Stimulated activated naive CD4-positive, alpha-beta T cell (primary cell): ENCODE results near the gene C1orf21.

ENCODE experiments used
- DNase-seq, 6 experiments: peaks; one replicate each; lab custom pipeline; 2025; lab: John Stamatoyannopoulos, UW

The C1orf21 gene

GRCh38 chr1:184556665-184557064, 169.8 kb downstream of the C1orf21 start:
- no peak for DNase-seq

DNA sequence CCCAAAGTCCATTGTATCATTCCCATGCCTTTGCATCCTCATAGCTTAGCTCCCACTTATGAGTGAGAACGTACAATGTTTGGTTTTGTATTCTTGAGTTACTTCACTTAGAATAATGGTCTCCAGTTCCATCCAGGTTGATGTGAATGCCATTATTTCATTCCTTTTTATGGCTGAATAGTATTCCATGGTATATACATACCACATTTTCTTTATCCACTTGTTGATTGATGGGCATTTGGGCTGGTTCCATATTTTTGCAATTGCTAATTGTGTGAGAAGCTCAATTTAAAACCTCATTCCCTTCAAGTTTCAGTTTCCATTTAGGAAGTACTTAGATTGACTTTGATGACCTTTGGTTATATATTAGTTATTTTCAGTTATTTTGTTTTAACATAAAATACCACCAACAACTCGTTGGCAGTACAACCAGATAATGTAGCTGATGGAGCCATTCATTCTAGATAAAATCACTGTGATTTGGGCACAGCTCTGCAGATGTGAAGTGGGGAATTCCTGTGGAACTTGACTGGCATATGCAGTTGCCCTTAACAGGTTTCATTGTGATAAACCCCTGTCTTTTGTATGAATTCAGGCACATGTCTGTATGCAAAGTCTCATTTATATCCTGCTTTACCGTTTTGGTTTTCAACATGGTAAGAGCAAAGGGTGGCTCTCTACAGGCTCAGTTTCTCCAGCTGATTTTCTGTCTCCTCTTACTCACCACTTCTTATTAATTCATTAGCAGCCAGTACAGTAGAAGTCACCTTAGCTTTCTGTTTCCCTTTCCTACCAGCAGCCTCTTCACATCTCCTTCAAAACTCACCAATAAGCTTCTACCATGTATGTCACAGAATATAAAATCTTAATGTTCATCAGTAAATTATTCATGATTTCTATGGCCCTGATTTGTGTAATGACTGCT, 170.9 kb downstream of the C1orf21 start:
- DNase-seq = no peak

GRCh38 chr1:184558691-184559090, 171.9 kb downstream of the C1orf21 start:
- no peak for DNase-seq

- no peak for DNase-seq
Measured at GRCh38 chr1:184559117-184559713, 172.4 kb downstream of the C1orf21 start.

GRCh38 chr1:184562806-184563205, 176.0 kb downstream of the C1orf21 start:
- no peak for DNase-seq

GRCh38 chr1:184563308-184563707, 176.5 kb downstream of the C1orf21 start:
- DNase-seq = no peak

DNA sequence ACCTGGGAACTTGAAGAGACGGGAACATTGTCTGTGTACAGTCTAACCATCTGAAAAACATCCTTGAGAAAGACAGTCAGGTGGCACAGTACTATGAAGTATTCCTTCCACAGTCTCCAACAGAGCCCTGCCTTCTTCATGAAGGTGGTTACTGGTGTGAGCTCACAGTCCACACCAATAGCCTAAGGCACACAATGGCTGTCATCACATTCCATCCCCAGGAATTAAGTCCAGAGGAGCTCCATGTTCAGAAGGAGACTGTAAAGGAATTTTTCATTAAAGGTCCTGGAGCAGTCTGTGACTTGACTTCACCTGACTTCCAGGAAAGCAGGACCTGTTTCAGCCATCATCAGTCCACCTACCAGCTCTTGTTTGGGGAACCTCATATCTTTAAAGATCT, 180.2 kb downstream of the C1orf21 start:
- DNase-seq = no peak

- no peak for DNase-seq
Measured at GRCh38 chr1:184567637-184568036, 180.8 kb downstream of the C1orf21 start.

DNA sequence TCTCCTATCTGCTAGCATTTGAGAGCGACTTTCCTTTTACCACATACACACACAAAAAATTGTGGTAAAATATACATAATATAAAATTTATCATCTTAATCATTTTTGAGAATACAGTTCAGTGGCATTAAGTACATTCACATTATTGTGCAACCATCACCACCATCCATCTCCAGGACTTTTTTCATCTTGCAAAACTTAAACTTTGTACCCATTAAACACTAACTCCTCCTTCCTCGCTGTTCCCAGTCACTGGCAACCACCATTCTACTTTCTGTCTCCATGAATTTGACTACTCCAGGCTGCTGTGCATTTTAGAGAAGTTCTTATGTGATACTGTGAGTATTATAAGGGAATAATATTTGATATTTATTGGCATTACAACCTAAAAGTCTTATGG, 181.3 kb downstream of the C1orf21 start:
- no peak for DNase-seq

GRCh38 chr1:184569106-184569505, 182.3 kb downstream of the C1orf21 start:
- no peak for DNase-seq

DNA sequence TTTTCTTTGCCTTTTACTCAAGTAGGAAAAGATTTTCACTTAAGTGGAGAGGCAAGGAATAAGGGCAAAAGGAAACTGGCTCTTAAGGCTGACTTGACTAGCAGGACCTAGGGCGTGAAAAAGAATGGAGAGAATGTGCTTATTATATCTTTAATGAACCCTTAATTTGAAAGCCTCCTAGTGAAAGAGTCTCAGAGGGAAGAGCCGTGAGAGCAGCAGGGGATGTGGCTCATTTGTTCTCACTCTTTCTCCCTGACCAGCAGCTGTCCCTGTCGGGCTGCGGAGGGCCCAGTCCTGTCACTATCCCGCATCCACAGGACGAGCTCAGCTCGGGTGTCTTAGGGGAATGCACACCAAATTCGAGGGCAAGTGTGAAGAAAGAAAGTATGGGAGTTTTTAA, 187.8 kb downstream of the C1orf21 start:
- DNase-seq = no peak

DNA sequence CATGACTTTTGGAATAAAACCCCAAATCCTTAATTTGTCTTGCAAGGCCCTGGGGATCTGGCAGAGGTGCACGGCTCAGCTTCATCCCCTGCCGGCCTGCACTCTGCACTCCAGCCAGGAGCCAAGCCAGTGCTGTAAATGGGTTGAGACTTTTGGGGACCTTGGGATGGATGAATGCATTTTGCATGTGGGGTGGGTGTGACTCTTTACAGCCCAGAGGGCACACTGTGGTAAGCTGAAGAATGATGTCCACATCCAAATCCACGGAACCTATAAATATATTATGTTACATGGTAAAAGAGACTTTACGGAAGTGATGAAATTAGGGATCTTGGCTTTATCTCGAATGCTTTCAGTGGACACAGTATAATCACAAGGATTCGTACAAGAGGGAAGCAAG, 190.0 kb downstream of the C1orf21 start:
- no peak for DNase-seq

DNA sequence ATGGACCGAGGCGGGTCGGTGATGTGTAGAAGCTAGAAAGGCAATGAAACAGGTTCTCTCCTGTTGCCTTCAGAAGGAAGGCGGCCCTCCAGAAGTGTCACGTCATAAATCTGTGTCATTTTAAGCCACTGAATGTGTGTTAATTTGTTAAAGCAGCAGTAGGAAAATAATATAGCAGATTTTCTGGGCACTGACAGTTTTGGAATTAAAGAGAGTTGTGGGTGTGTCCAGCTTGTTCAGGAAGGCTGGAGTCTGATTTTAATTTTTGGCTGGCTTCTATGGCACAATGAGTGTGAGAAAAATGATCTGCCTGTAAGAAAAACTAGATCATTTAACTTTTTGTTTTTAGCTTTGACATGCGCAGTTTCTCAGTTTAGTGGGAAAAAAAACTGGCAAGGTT, 190.5 kb downstream of the C1orf21 start:
- no peak for DNase-seq

GRCh38 chr1:184582411-184582810, 195.6 kb downstream of the C1orf21 start:
- DNase-seq = no peak

DNA sequence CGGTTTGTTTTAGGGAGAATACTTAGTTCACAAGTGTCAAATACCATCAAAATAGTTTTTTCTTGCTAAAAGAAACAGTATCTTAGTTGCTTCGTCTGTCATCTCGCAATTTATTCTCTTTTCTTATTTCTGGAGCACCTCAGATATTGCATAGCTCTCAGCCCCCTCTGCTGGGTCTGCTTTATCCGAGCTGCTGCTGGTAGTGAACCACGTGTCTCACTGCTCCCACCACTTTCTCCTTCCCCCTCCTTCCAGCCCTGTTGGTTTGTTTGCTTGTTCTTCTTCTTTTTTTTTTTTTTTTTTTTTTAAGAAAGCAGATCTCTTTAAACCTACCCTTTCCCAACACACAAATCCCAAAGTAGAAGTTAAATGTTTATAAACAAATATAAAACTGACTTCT, 197.0 kb downstream of the C1orf21 start:
- DNase-seq = no peak

DNA sequence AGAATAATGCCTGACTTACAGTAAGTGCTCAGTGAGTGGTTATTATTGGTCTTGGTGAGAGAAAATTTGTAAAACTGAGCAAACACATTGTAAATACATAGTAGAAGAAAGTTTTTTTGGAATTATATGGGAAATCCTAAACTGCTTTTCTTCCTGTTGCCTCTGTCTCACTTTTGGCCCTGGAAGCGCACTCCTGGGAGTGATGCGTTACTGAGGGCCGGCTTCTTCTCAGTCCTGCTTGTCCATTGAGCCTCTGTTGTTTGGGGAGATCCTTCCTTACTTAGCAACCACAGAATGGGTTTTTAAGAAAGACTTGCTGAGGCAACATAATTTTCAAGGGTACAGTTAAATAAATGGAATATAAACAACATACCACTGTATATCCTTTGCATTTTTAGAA, 201.9 kb downstream of the C1orf21 start:
- no peak for DNase-seq

- no peak for DNase-seq
Measured at GRCh38 chr1:184590163-184590750, 203.4 kb downstream of the C1orf21 start.

DNA sequence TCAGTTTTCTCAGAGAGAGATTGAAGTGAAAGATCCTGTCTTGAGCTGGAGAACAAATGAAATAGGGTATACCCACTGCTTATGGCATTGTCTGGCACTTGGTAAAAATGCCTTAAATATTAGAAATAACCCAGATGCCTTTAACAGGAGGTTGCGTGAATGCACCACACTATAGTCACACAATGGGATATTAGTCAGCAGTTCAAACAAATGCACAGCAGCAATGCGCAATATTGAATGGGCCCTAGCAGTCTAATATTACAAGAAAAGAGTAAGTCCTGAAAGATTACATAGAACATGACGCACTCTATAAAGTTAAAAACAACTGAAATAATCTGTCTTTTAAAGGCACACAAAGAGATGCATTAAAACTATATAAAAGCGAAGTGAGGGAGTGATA, 206.8 kb downstream of the C1orf21 start:
- DNase-seq = no peak

DNA sequence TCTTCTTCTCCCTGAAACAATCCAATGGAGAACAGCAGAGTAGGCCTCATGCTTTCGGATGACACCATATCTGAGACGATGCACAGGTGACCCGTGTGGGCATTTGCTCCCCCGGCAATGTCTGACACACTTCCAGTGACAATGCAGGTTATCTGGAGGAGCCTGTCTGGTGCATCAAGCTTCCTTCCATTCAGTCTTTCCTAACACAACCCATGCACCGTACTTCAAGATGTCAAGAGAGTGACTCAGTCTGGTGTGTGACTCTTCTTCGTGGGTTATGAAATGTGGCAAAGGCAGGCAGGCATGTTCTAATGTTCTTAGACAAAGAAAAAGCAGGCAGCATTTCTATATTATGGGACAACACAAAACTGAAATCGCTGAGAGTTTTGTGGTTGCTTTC, 208.8 kb downstream of the C1orf21 start:
- no peak for DNase-seq

GRCh38 chr1:184596950-184597645, 210.3 kb downstream of the C1orf21 start:
- DNase-seq = no peak

- no peak for DNase-seq
Measured at GRCh38 chr1:184597650-184598357, 211.0 kb downstream of the C1orf21 start.
